HCT116 (cell line): ENCODE measurements around the gene LEKR1.

Experiments
- ATF3 ChIP-seq: IDR thresholded peaks from 2 replicates; pipeline ENCODE4 v1.6.1; 2012
- CEBPB ChIP-seq: IDR thresholded peaks from 2 replicates; pipeline ENCODE4 v1.6.1; 2012; ENCODE audit warnings: low read depth
- CTCF ChIP-seq, 3 experiments: fragments of 200-600 bp in 1 of 3; sonication (generic) in 1 of 3; IDR thresholded peaks in 2 of 3; conservative IDR thresholded peaks in 1 of 3; 2 replicates each; pipeline ENCODE4 v1.5.1; 2012 to 2017; ENCODE audit warnings: low read depth in 2 of 3, low read length in 2 of 3, antibody characterized with exemption in 1 of 3, borderline replicate concordance in 1 of 3, control low read depth in 1 of 3, mild to moderate bottlenecking in 1 of 3, mixed read lengths in 1 of 3, mixed run types in 1 of 3, moderate library complexity in 1 of 3; ENCODE audit not compliant: insufficient read depth in 1 of 3
- EZH2 ChIP-seq: fragments of 200-600 bp; sonication (generic); IDR thresholded peaks from 2 replicates; pipeline ENCODE4 v1.6.1; 2017; ENCODE audit warnings: antibody characterized with exemption, mixed run types
- FOSL1 ChIP-seq: IDR thresholded peaks from 2 replicates; pipeline ENCODE4 v1.6.1; 2012; ENCODE audit warnings: low read depth
- POLR2AphosphoS5 ChIP-seq: IDR thresholded peaks from 2 replicates; pipeline ENCODE4 v1.6.1; 2011; ENCODE audit warnings: mild to moderate bottlenecking, low read depth, low read length, moderate library complexity
- REST ChIP-seq: IDR thresholded peaks from 2 replicates; pipeline ENCODE4 v1.6.1; 2012; ENCODE audit warnings: low read depth
- SRF ChIP-seq: IDR thresholded peaks from 2 replicates; pipeline ENCODE4 v1.6.1; 2012; ENCODE audit warnings: low read depth
- YY1 ChIP-seq: IDR thresholded peaks from 2 replicates; pipeline ENCODE4 v1.6.1; 2011; ENCODE audit warnings: low read length, low read depth, moderate library complexity, mild to moderate bottlenecking; ENCODE audit not compliant: insufficient replicate concordance; ENCODE audit errors: extremely low read depth
- ZFX ChIP-seq: fragments of 450-650 bp; IDR thresholded peaks from 2 replicates; pipeline ENCODE4 v1.6.1; 2017

GRCh38 chr3:156826896-156827882, 1.0 kb downstream of the LEKR1 start:
- TF ChIP-seq EZH2 (no peak), FOSL1 (no peak), ATF3 (no peak), YY1 (no peak), POLR2AphosphoS5 (no peak), SRF (no peak), CTCF (IDR thresholded peaks at IDR 0.05 in 2 of 3, conservative IDR thresholded peaks at IDR 0.05 in 1 of 3; ENCODE audit: borderline replicate concordance in 1 of 3, insufficient read depth in 1 of 3, low read depth in 2 of 3, low read length in 2 of 3) (no peak), ZFX (no peak), REST (no peak), CEBPB (no peak)
